GM18909 (cell line): ENCODE measurements around the gene WDR37.

Experiments
- ATAC-seq: cut with Tn5 transposase; IDR thresholded peaks from one replicate; pipeline ENCODE4 v1.9.1; 2021; ENCODE audit warnings: mild to moderate bottlenecking; ENCODE audit not compliant: unreplicated experiment, poor library complexity

Gene WDR37

DNA sequence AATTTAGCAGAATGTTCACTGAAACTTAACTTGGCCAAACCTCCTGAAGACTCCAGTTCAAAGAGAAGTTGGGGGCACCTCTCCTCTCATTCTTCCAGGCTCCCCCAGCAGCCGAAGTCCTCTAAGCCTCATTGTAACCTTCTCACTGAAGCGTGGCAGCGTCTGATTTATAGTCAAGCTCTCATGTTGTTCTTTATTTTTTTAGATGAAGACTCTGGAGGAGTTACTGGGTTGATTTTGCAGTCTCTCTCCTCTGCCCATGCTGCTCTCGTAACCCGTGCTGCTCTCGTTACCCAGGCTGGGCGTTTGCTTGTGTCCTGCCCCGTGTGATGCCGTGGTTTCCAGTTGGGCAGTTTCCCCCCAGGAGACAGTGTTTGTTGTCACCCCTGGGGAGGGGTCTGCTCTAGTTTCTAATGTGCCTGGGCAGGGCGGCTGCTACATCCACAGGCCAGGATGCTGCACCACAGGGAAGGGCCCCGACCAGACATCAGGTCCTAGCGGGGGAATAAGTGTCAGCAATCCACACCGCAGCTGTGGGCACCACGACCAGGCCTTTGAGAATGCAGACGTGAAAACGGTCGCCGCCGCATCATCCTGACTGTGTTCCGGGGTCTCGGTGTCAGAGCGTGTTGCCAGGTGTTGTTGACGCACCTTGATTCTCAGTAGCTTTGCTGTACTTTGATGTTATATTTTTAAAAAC, 65.2 kb downstream of the WDR37 start:
- ATAC-seq: no peak

- no peak for ATAC-seq
Measured at GRCh38 chr10:1122349-1122748, 66.2 kb downstream of the WDR37 start.

GRCh38 chr10:1123198-1123597, 67.0 kb downstream of the WDR37 start:
- no peak for ATAC-seq

DNA sequence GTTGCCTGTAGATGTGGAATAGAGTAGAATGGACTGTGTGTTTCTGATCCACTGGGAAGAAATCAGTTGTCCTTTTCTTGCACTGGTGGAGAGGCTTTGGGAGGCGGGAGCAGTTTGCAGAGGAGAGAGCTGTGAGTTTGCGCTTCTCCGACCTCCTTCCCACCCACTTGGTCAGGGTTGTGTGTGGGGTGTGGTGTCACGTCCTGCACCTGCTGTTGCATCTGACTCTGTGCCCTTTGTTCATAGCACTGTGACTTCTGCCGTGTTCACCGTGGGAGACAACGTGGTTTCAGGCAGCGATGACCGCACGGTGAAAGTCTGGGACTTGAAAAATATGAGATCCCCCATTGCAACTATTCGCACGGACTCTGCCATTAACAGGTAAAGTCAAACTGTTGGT, 67.8 kb downstream of the WDR37 start:
- no peak for ATAC-seq

DNA sequence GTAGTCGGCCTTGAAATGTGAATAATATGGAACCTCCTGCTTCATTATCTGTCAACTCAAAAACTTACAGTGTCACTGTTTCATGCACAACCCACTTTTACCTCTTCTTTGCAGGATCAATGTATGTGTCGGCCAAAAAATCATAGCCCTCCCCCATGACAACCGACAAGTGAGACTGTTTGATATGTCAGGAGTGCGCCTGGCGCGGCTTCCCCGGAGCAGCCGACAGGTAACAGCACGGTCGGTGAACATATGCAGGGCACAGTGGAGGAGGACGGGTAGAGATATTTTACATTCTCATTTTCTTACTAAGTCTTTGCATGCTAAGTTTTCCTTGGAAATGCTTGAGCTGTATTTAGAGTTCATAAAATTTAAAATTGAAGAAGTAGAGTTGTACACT, 68.6 kb downstream of the WDR37 start:
- no peak for ATAC-seq

- no peak for ATAC-seq
Measured at GRCh38 chr10:1126461-1126860, 70.3 kb downstream of the WDR37 start.

DNA sequence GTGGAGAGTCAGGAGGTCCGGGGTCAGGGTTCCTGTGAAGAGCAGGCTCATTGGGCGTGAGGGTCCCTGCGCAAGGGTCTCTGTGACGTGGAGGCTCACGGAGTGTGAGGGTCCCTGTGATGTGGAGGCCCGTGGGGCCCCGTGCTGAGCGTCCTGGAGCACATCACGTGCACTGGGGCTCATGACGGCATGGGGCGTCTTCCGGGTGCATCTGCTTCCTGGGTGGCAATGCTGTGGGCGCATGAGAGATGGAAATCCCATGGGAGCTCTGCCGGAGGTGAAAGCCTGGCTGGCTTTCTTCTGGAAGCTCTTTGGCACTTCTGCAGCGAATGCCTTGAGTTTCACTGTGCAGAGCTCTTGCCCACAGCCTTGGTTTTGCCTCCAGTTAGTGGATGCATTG, 71.4 kb downstream of the WDR37 start:
- ATAC-seq: no peak

DNA sequence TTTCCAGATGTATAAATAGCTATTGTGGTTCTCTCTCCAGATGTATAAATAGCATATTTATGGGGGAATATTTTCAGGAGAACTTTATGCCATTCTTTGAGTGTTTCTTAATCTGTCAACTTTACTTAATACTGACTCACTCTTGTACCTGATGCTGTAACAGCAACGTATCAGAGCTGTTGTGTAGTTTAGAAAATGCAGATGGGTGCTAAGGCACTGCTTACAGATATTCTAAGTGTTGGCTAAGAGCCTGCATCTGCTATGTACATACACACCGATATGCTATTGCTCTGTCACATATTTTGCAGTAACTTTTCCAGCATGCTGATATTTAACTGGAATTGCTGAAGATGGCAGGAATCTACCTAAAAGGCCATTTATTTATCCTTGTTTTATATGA, 71.9 kb downstream of the WDR37 start:
- no peak for ATAC-seq

- ATAC-seq: no peak
Measured at GRCh38 chr10:1128649-1129048, 72.5 kb downstream of the WDR37 start.

DNA sequence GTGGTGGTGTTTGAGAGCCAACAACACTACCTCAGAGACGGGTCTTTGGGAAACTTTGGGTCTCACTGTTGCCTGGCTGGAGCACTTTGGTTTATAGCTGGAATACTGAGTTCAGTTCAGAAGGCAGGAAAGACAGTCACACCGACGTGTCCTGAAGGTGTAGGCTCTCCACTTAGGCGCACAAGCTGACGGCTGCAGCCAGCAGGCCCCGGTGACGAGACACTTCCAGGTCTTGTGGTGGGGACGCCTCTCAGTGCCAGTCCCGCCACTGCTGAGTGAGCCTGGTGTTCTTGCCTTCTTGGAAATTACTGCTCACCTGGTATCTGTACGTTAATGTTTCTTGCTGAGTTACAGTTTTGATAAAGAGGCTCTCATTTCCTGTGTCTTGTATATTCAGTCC, 74.0 kb downstream of the WDR37 start:
- no peak for ATAC-seq

DNA sequence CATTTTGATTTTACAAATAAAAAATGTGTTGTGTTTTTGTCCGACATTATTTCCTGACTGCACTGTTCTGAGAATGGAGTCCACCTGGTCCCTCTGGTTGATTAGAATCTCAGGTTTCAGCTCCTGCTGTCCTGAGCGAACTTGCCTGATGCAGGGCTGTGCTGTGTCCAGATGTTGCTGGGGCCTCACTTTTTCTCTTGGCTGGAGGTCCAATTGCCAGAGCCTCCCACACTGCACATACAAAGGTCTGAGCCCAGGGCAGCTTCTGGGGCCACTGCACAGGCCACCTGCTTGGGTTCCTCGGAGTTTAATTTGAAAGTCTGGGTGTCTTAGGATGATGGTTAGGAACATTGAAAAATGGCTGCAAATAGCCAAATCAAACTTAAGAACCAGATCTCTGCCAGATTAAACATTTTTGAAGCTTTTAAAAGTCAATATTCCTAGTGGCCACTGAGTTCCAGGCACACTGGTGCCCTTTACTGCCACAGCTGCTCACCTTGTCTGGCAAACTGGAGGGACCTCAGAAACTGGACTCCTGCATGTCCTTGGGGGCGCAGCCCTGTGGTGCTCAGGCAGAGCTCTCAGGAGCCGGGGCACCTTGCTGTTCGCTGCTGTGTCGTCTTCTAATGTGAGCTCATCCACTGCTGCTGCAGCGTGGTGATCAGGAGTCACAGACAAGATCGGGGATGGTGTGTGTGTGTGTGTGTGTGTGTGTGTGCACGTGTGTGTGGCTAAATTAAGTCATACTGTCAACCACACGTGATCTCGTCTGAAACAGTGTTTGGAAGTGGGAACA, 75.0 kb downstream of the WDR37 start:
- no peak for ATAC-seq

- no peak for ATAC-seq
Measured at GRCh38 chr10:1132584-1132983, 76.4 kb downstream of the WDR37 start.

DNA sequence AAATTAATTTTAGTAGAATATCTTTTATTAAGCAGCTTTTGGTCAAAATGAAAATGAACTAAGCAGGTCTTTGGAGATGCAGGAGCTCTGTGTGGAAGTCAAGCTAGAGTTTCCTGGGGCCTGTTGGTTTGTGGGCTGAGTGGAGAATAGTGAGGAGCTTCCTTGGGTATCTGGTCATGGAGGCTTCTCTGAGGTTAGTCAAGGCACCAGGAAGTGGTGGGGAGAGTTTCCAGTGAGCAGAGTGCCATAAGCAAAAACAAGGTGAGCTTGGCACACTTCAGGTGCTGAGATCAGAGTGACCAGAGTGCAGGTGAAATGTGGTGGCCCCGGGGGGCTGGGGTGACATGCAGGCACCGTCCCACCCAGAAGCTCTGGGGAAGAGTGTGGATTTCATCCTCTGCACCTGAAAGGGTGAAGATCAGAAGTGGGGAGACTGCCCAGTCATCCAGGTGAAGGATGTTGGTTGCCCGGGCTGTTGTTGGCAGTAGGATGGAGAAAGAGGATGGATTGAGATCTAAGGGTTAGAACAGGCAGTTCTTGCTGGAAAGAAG, 77.4 kb downstream of the WDR37 start:
- no peak for ATAC-seq

DNA sequence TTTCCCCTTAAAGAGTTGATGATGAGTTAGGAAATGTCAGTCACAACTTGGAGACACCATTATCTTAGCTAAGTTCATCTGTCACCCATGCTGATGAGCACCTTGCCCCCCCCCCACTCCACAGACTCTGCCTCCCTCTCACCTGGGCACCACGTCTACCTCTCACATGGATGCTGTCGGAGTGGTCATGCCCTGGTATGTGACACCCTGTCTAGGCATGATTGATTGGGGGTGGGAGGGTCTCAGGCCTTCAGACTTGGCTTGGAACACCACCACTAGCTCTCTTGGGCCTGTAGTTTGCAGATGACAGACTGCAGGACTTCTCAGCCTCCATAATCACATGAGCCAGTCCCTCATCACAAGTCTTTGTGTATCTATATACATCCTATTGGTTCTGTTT, 78.0 kb downstream of the WDR37 start:
- ATAC-seq: no peak

GRCh38 chr10:1136268-1136667, 80.1 kb downstream of the WDR37 start:
- no peak for ATAC-seq

GRCh38 chr10:1137499-1138163, 81.4 kb downstream of the WDR37 start:
- ATAC-seq: no peak

GRCh38 chr10:1138529-1138928, 82.3 kb downstream of the WDR37 start:
- no peak for ATAC-seq

GRCh38 chr10:1141261-1141660, 85.1 kb downstream of the WDR37 start:
- no peak for ATAC-seq

DNA sequence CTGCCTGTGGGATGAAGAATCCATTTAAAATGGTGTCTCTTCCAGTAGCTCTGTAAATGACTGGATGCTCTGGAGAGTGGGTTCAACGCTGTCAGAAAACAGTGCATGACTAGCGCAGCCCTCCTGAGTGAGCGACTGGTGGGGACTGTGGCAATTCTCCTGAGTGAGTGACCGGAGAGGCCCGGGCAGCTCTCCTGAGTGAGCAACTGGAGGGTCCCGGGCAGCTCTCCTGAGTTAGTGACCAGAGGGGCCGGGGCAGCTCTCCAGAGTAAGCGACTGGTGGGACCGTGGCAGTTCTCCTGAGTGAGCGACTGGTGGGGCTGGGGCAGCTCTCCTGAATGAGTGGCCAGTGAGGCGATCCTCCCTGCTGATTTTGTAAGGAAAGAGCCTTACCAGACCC, 85.5 kb downstream of the WDR37 start:
- no peak for ATAC-seq

DNA sequence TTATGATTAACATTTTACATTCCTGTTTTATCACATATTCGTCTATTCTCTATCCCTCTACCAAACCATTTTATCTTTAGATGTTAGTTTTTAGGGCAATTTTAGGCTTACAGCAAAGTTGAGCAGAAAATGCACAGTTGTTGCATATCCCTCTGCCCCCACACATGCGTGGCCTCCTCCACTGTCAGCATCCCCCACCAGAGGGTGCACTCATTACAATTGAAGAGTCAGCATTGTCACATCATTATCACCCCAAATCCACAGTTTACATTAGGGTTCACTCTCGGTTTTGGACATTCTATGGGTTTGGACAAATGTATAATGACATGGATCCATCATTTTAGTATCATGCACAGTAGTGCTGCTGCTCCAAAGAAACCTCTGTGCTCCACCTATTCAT, 86.4 kb downstream of the WDR37 start:
- no peak for ATAC-seq

GRCh38 chr10:1147810-1148209, 91.6 kb downstream of the WDR37 start:
- no peak for ATAC-seq
